Cardiac muscle cell (in vitro differentiated cells and primary cell): Measurements from ENCODE around the gene CREB5. TPM values are rescaled to one million over a fixed set of nuclear protein-coding genes. Genes with fewer than 3 reads are reported as not detected.
A peak's percentile ranks its signal among the peaks of the same experiment; 100 is the strongest.

Experiments
- DNase-seq, 2 donors: peaks; one replicate each; pipeline versions ENCODE4 v3.0.0 to v3.0.0-alpha.2; 2010 to 2017; ENCODE audit warnings: low read depth in 1 of 2, low spot score in 1 of 2
- H3K27ac ChIP-seq: fragments of 200-600 bp; sonication (generic); 2 replicates; pipeline ENCODE4 v1.5.1; 2016
- H3K27me3 ChIP-seq: fragments of 200-600 bp; sonication (generic); 2 replicates; pipeline ENCODE4 v1.6.0; 2016; ENCODE audit warnings: control low read depth
- H3K36me3 ChIP-seq: fragments of 200-600 bp; sonication (generic); 2 replicates; pipeline ENCODE4 v1.5.1; 2016; ENCODE audit warnings: control low read depth
- H3K4me1 ChIP-seq: fragments of 200-600 bp; sonication (generic); 2 replicates; pipeline ENCODE4 v1.8.1; 2017; ENCODE audit warnings: low read depth, mild to moderate bottlenecking, mixed run types
- H3K4me3 ChIP-seq: fragments of 200-600 bp; sonication (generic); 2 replicates; pipeline ENCODE4 v1.5.1; 2016; ENCODE audit warnings: mild to moderate bottlenecking
- H3K9me3 ChIP-seq: fragments of 200-600 bp; sonication (generic); 2 replicates; pipeline ENCODE4 v1.5.1; 2017; ENCODE audit warnings: low read depth, mild to moderate bottlenecking, control low read depth
- polyA plus RNA-seq: library from polyadenylated mRNA; unstranded; fragments of >200 nt; fragmentation: Nextera tagmentation; extraction: Ambion mirVana; gene quantifications from 2 replicates; pipeline ENCODE4 v1.2.1, GENCODE V29; 2016
- total RNA-seq: library from RNA; depleted of rRNA; stranded (reverse); fragments of >200 nt; gene quantifications from 2 replicates; pipeline ENCODE4 v1.2.3, GENCODE V29; 2016
- TF ChIP-seq, protein P1 (sequence below): IDR thresholded peaks from 2 replicates; pipeline ENCODE4 v1.5.1; 2012; ENCODE audit warnings: low read depth, mild to moderate bottlenecking, low read length

Gene CREB5
- total and polyA plus RNA-seq, 2 experiments from 2014 or later: 4.6 TPM

GRCh38 chr7:28800150-28800549, 387.8 kb downstream of the CREB5 start:
- H3K4me1 ChIP-seq: no peaks in the 10 kb centered on the region
- DNase-seq: no peak
- H3K36me3 ChIP-seq: no peaks in the 10 kb centered on the region
- H3K9me3 ChIP-seq: no peaks in the 10 kb centered on the region
- no peak overlapping the region for H3K4me3 ChIP-seq
- TF ChIP-seq, protein P1, sequence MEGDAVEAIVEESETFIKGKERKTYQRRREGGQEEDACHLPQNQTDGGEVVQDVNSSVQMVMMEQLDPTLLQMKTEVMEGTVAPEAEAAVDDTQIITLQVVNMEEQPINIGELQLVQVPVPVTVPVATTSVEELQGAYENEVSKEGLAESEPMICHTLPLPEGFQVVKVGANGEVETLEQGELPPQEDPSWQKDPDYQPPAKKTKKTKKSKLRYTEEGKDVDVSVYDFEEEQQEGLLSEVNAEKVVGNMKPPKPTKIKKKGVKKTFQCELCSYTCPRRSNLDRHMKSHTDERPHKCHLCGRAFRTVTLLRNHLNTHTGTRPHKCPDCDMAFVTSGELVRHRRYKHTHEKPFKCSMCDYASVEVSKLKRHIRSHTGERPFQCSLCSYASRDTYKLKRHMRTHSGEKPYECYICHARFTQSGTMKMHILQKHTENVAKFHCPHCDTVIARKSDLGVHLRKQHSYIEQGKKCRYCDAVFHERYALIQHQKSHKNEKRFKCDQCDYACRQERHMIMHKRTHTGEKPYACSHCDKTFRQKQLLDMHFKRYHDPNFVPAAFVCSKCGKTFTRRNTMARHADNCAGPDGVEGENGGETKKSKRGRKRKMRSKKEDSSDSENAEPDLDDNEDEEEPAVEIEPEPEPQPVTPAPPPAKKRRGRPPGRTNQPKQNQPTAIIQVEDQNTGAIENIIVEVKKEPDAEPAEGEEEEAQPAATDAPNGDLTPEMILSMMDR: no peak
- H3K27me3 ChIP-seq: no peaks in the 10 kb centered on the region
- H3K27ac ChIP-seq: no peak overlapping the region

DNA sequence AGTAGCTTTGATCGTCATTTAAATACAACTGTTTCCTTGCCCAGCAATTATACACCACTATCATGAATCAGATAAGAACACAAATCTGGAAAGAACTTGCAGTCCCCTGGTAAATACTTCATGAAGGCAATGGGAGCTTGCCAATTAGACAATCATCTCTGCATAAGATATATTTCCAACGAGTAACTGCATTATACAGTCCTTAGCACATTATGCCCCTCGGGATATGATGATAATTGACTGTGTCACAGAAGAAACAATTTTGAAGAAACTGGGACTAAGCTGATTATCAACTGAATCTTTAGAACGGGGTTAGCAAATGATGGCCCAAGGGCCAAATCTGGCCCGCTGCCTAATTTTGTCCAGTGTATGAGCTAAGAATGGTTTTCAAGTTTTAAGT, 390.1 kb downstream of the CREB5 start:
- H3K4me3 ChIP-seq: no peak overlapping the region
- no peaks in the 10 kb centered on the region for H3K36me3 ChIP-seq
- no peaks in the 10 kb centered on the region for H3K27me3 ChIP-seq
- TF ChIP-seq, protein P1: no peak
- no peaks in the 10 kb centered on the region for H3K9me3 ChIP-seq
- DNase-seq: no peak
- no peak overlapping the region for H3K27ac ChIP-seq
- H3K4me1 ChIP-seq: no peaks in the 10 kb centered on the region

DNA sequence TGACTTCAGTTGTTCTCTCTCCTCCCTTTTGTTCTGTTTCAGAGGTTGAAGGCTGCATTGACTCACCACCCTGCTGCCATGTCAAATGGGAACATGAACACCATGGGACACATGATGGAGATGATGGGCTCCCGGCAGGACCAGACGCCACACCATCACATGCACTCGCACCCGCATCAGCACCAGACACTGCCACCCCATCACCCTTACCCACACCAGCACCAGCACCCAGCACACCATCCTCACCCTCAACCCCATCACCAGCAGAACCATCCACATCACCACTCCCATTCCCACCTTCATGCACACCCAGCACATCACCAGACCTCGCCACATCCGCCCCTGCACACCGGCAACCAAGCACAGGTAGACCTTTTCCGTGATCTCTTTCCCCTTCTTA, 391.8 kb downstream of the CREB5 start:
- Histone ChIP-seq H3K27me3 (no peaks in the 10 kb centered on the region), H3K9me3 (no peaks in the 10 kb centered on the region), H3K36me3 (no peaks in the 10 kb centered on the region), H3K27ac (no peak overlapping the region), H3K4me3 (no peak overlapping the region), H3K4me1 (no peaks in the 10 kb centered on the region)
- TF ChIP-seq, protein P1: no peak
- DNase-seq: no peak

DNA sequence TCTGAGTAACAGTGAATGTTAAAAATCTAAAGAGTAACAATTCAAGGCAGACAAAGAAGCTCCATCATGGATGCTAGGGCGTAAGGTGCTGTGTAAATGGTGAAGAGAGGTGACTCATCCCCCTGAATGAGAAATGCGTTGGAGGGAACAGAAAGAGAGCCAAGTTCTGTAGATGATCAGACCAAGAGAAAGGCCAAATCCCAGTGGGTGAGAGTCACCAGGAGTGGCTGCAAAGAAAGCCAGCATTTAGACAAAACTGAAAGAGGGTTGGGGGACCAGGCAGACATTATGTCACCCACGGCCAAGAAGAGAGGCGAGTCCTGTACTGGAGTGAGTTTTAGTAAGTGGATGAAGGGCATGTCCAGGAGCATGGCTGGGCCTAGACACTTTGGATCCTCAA, 392.7 kb downstream of the CREB5 start:
- Histone ChIP-seq H3K36me3 (no peaks in the 10 kb centered on the region), H3K27ac (no peak overlapping the region), H3K27me3 (no peaks in the 10 kb centered on the region), H3K4me1 (no peaks in the 10 kb centered on the region), H3K9me3 (no peaks in the 10 kb centered on the region), H3K4me3 (no peak overlapping the region)
- TF ChIP-seq, protein P1: no peak
- DNase-seq: peak in 1 of 2 donors; percentile 76

DNA sequence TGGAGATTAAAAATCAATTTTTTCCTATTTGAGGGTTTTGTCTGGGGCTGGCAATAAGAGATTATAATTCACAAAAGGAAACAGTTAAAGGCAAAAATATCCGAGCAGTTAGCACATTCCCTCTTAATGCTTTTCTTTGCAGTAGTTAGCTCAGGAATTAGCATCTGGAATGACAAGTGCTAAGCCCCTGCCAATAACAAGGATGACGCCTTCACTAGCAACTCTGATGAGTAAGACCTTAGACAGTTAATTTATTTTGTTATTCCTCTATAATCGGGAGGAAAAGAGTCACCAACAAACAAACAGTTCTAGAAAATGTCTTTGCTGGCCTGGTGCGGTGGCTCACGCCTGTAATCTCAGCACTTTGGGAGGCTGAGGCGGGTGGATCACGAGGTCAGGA, 394.5 kb downstream of the CREB5 start:
- Histone ChIP-seq H3K27ac (no peak overlapping the region), H3K4me1 (no peaks in the 10 kb centered on the region), H3K9me3 (no peaks in the 10 kb centered on the region), H3K27me3 (no peaks in the 10 kb centered on the region), H3K4me3 (no peak overlapping the region), H3K36me3 (no peaks in the 10 kb centered on the region)
- TF ChIP-seq, protein P1: no peak
- no peak for DNase-seq
